Measurements from ENCODE around the gene RASD1.

RASD1 gene

DNA sequence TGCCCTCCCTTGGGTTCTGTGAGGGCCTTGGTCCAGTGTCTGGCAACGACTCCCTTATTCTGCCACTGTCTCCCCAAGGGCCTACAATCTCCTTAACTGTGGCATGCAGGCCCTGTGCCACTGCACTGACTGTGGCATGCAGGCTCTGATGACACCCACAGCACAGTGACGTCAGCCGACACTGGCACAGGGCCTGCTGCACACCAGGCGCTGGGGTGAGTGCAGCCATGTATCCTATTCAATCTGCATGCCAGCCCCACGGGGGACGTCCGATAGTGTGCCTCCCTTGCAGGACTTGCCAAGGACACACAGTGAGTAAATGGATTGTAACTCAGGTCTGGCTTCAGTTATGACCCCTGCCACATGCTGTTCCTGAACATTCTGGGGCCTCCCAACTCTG, 39.8 kb upstream of the RASD1 start:
- no peaks in the 10 kb centered on the region for H3K9me3 Mint-ChIP-seq
- intact Hi-C loops (cut with micrococcal nuclease), result no loop called here
- H3K27me3 Mint-ChIP-seq, result no peaks in the 10 kb centered on the region
- H3K4me3 Mint-ChIP-seq, result no peak overlapping the region
- no peaks in the 10 kb centered on the region for H3K36me3 Mint-ChIP-seq (ENCODE audit: low read depth)
- no peak overlapping the region for H3K27ac Mint-ChIP-seq
- no peaks in the 10 kb centered on the region for H3K4me1 Mint-ChIP-seq (ENCODE audit: low read depth)

DNA sequence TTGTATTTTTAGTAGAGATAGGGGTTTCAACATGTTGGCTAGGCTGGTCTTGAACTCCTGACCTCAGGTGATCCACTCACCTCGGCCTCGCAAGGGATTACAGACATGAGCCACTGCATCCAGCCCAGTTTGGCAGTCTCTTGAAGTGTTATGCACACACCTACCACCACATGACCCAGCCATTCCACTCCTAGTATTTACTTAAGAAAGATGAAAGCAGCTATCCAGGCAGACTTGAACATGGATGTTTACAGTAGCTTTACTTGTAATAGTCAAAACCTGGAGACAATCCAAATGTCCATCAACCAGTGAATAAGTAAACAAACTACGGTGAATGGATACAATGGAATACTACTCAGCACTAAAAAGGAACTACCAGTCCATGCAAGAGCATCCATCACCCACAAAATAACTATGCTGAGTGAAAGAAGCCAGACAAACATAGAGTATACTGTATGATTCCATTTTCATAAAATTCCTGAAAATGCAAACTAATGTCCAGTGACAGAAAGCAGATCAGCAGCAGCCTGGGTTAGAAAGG, 37.8 kb upstream of the RASD1 start:
- no peaks in the 10 kb centered on the region for H3K4me1 Mint-ChIP-seq (ENCODE audit: low read depth)
- H3K9me3 Mint-ChIP-seq, result no peaks in the 10 kb centered on the region
- H3K36me3 Mint-ChIP-seq (ENCODE audit: low read depth), result no peaks in the 10 kb centered on the region
- intact Hi-C loops (cut with micrococcal nuclease), result no loop called here
- H3K27me3 Mint-ChIP-seq, result no peaks in the 10 kb centered on the region
- no peak overlapping the region for H3K27ac Mint-ChIP-seq
- no peak overlapping the region for H3K4me3 Mint-ChIP-seq

DNA sequence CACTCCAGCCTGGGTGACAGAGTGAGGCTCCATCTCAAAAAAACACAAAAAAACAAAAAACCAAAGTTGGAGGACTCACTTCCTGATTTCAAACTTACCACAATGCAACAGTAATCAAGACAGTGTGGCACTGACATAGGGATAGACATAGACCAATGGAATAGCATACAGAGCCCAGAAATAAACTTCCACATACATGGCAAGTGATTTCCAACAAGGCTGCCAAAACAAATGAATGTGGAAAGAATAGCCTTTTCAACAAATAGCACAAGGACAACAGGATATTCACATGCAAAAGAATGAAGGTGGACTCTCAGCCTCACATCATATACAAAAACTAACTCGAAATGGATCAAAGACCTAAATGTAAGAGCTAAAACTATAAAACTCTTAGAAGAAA, 36.8 kb upstream of the RASD1 start:
- Mint-ChIP-seq H3K4me3 (no peak overlapping the region), H3K27me3 (no peaks in the 10 kb centered on the region), H3K9me3 (no peaks in the 10 kb centered on the region), H3K36me3 (ENCODE audit: low read depth) (no peaks in the 10 kb centered on the region), H3K27ac (no peak overlapping the region), H3K4me1 (ENCODE audit: low read depth) (no peaks in the 10 kb centered on the region)
- intact Hi-C loops (cut with micrococcal nuclease), result no loop called here

DNA sequence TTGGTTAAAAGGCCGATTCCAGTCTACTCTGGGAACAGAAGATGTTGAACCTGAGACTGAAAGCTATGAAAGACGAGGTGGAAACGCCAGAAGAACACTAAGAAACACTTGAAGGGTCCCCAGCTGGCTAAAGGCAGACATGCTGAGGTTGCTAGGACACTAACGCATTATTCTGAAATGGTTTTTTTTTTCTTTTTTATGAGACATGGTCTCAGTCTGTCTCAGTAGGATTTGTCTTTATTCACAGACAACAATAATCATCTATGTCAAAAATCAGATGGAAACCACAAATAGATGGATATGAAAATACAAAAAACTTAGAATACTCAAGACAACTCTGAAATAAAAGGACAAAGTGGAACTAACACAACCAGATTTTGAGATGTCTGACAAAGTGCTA, 35.0 kb upstream of the RASD1 start:
- H3K4me3 Mint-ChIP-seq, result no peak overlapping the region
- no peaks in the 10 kb centered on the region for H3K36me3 Mint-ChIP-seq (ENCODE audit: low read depth)
- H3K27ac Mint-ChIP-seq, result no peak overlapping the region
- no peaks in the 10 kb centered on the region for H3K27me3 Mint-ChIP-seq
- no peaks in the 10 kb centered on the region for H3K4me1 Mint-ChIP-seq (ENCODE audit: low read depth)
- H3K9me3 Mint-ChIP-seq, result no peaks in the 10 kb centered on the region
- intact Hi-C loops (cut with micrococcal nuclease), result no loop called here

DNA sequence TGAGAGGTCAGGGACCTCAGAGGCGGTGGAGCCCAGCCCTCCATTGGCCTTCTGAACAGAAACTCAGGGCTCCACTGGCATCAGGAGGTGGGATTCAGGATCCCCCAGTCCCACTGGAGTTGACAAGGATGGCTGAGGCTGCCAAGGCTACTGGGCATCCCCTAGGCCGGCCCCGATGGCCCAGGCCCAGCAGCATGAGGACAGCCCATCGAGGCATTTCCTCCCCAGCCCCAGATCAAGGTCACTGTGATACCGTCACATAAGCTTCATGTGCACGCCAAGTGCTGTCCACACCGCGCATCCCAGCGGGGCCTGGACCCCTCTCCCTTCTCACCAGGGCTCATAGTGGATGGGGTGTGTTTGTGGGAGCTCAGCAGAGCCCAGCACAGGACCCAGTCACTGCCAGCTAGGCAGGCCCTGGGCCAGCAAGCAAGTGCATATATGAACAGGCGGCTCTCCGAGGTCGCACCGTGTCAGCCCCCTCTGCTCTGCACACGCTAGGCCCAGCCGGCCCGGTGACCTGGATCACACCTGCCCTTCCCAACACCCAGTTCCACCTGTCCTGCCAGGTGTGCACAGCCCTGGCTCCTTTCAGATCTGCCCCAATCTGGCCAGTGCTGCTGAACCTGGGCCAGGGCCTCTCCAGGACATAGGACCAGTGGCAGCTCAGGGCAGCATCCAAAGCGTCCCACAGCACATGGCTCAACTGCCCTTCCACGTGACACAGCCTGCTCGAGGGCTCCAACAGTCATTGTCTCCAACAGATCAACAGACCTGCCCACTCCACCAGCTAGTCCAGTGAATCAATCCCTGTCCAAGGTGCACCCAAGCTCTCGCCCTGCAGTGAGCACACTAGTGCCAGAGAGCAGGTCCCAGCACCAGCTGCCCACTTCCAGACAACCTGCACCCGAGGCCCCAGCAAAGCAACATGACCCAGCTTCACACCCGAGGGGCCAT, 32.8 kb upstream of the RASD1 start:
- Mint-ChIP-seq H3K36me3 (ENCODE audit: low read depth) (no peaks in the 10 kb centered on the region), H3K4me1 (ENCODE audit: low read depth) (no peaks in the 10 kb centered on the region), H3K4me3 (no peak overlapping the region), H3K27ac (no peak overlapping the region), H3K9me3 (no peaks in the 10 kb centered on the region), H3K27me3 (no peaks in the 10 kb centered on the region)
- intact Hi-C loops (cut with micrococcal nuclease), result no loop called here

DNA sequence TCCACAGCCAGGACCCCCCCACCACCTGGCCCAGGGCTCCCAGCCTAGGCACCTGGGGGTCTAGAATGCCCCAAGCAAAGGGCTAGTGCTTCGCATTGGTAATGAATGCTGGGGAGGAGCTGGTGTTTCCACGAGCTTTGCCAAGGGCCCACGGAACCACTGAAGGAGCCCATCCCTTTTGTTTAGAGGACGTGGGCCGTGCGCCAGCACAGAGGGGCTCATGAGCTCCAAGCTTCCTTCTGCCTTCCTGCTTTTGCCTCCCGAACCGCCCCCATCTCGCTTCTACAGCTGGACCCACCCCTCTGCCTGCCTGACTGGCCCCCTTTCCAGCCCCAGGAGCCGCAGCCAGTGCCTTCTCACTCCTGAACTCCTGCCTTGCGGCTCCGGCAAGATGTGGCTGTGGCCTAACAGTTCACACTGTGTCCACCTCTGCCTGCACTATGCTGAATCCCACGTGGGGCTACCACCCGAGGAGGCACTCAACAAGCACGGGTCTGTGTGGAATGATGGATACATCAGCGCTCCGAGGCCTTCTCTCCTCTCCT, 31.8 kb upstream of the RASD1 start:
- H3K36me3 Mint-ChIP-seq (ENCODE audit: low read depth), result no peaks in the 10 kb centered on the region
- H3K27ac Mint-ChIP-seq, result no peak overlapping the region
- H3K4me3 Mint-ChIP-seq, result no peak overlapping the region

DNA sequence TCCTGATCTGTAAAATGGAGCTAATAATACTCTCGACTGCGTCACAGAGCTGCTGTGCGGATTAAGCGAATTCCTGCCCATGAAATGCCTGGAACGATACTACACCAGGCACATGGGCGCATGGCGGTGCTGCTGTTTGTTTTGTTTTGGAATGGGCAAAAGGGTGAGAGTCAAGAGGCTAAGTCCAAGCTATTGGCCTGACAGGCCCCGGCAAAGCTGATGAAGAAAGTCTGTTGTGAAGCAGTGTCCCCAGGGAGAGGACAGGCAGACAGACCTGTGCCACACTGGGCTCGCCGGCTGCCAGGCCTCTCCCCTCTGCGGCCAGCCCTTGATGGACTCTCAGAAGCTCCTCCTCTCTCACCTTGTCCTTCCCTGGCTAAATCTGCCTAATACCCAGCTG, 31.3 kb upstream of the RASD1 start:
- Mint-ChIP-seq H3K27me3 (no peaks in the 10 kb centered on the region), H3K4me1 (ENCODE audit: low read depth) (no peaks in the 10 kb centered on the region), H3K27ac (no peak overlapping the region), H3K36me3 (ENCODE audit: low read depth) (no peaks in the 10 kb centered on the region), H3K4me3 (no peak overlapping the region), H3K9me3 (no peaks in the 10 kb centered on the region)
- intact Hi-C loops (cut with micrococcal nuclease), result no loop called here

More for the DNA sequence above, 31.8 kb upstream of the RASD1 start:
- no peaks in the 10 kb centered on the region for H3K4me1 Mint-ChIP-seq (ENCODE audit: low read depth)
- H3K9me3 Mint-ChIP-seq, result no peaks in the 10 kb centered on the region
- no peaks in the 10 kb centered on the region for H3K27me3 Mint-ChIP-seq
- intact Hi-C loops (cut with micrococcal nuclease), result no loop called here

DNA sequence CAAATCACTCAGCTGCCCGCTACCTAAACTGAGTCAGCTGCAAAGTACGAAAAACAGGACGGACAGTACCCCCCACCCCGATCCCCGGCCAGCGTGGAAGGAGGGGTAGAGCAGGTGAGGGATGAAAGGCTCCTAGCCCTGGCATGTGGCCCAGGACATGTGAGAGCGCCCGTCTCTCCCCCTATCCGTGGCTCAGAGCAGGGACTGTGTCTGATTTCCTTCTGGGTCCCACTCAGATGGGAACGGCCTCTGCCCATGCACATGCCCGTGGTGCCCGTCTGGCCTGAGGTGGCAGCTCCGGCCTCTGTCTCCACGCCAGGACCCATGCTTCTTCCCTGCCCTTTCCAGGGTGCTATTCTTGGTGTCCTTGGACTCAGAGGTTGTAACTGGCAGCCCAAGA, 30.2 kb upstream of the RASD1 start:
- Mint-ChIP-seq H3K4me3 (no peak overlapping the region), H3K36me3 (ENCODE audit: low read depth) (no peaks in the 10 kb centered on the region), H3K27ac (no peak overlapping the region), H3K9me3 (no peaks in the 10 kb centered on the region), H3K27me3 (no peaks in the 10 kb centered on the region), H3K4me1 (ENCODE audit: low read depth) (no peaks in the 10 kb centered on the region)
- intact Hi-C loops (cut with micrococcal nuclease), result no loop called here

DNA sequence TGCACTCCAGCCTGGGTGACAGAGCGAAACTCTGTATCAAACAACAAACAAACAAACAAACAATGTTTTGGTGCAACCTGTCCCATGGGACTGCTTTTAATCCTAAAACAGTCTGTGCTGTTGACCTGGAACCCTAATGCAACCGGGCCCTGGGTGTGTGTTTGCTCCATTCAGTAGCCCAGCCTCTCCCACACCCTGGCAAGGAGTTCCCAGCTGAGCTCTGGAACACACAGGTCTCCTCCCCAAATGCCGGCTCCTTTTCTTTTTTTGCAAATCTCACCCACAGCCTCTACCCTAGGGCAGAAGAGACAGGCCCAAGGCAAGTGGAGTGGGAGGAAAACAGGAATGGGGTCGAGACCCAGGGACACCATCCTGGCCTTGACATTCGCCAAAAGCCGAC, 29.8 kb upstream of the RASD1 start:
- Mint-ChIP-seq H3K36me3 (ENCODE audit: low read depth) (peaks cover 3% of the 10 kb centered on the region), H3K4me1 (ENCODE audit: low read depth) (no peaks in the 10 kb centered on the region), H3K4me3 (no peak overlapping the region), H3K27me3 (no peaks in the 10 kb centered on the region), H3K9me3 (no peaks in the 10 kb centered on the region), H3K27ac (no peak overlapping the region)
- intact Hi-C loops (cut with micrococcal nuclease), result no loop called here

DNA sequence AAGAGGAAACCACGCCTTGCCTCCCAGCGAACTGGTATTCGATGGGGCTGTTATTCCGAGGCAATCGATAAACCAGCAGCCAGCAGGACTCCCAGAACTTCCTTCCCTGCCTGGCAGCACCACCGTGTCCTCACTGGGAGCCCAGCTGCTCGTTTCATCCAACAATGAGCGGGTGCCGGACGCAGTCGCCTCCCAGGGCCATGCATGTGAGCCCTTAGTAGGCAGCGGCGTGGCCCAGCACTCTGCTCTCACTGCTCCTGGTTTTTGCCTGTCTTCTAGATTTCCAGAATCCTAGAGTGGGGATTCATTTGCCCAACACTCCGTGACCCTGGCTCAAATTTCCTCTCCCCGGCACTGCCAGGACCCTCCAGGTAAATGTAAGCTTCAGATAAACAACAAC, 29.1 kb upstream of the RASD1 start:
- no peak overlapping the region for H3K4me3 Mint-ChIP-seq
- no peaks in the 10 kb centered on the region for H3K9me3 Mint-ChIP-seq
- no peak overlapping the region for H3K27ac Mint-ChIP-seq
- H3K36me3 Mint-ChIP-seq (ENCODE audit: low read depth), result peaks cover 8% of the 10 kb centered on the region
- intact Hi-C loops (cut with micrococcal nuclease), result no loop called here
- H3K4me1 Mint-ChIP-seq (ENCODE audit: low read depth), result no peaks in the 10 kb centered on the region
- no peaks in the 10 kb centered on the region for H3K27me3 Mint-ChIP-seq

DNA sequence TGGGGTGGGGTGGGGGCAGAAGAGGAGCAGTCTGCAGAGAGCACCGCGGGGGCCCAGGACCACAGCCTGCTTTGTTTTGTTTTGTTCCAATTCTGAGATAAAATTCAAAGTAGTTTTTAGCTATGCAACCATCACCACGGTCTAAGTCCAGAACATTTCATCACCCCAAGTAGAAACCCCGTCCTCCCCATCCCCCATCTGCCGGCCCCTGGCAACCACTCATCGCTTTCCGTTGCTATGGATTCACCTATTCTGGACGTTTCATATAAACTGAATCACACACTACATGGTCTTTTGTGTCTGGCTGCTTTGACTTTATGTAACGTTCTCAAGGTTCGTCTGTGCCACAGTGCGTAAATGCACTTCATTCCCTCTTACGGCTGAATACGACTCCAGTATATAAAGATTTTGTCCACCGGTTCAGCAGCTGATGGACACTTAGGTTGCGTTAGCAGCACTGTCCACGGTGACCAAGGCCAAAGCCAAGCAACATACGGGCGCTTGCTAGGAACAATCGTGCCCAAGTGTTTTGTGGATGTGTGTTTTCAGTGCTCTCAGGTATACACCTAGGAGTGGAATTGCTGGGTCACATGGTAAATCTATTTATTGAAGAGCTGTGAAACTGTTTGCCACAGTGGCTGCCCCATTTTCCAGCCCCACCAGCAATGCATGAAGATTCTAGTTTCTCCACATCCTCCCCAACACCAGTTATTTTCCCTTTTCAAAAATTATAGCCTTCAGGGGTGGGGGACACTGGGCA, 27.7 kb upstream of the RASD1 start:
- Mint-ChIP-seq H3K4me1 (ENCODE audit: low read depth) (no peaks in the 10 kb centered on the region), H3K27me3 (no peaks in the 10 kb centered on the region), H3K36me3 (ENCODE audit: low read depth) (peaks cover 8% of the 10 kb centered on the region), H3K4me3 (no peak overlapping the region), H3K9me3 (no peaks in the 10 kb centered on the region), H3K27ac (no peak overlapping the region)
- intact Hi-C loops (cut with micrococcal nuclease), result no loop called here

DNA sequence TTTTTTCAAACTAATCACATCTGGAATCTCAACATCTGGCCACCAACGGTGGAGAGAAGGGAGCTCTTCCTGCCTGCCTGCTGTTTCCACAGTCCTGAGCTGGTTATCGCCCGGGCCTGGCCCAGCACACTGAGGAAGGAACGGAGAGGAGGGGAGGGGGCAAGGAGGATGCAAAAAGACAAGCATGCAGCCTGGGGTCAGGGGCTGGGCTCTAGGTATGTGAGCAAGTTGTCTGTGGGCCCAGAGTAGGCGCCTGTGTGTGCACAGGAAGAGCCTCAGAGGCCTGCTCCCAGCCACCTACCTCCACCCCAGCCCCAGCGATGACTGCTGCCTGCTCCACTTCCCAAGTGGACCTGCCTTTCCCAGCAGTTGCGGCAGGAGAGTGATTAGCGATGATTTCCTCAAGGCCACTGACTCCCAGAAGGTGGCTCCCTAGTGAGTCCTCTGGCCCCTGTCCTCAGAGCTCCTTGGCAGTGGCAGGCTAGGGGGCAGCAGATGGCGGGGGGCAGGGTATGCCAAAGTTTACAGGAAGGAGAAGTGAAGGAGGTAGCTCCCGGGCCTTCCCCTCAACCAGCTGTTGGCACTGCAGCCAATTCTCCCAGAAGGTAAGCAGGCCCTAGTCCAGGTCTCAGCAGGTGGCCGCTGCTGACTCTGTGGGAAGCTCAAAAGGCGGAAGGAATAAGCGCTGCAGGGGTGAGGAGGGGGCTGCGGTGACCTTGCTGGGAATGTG, 27.0 kb upstream of the RASD1 start:
- H3K4me3 Mint-ChIP-seq, result no peak overlapping the region
- H3K27me3 Mint-ChIP-seq, result no peaks in the 10 kb centered on the region
- peaks cover 8% of the 10 kb centered on the region for H3K36me3 Mint-ChIP-seq (ENCODE audit: low read depth)
- intact Hi-C loops (cut with micrococcal nuclease), result no loop called here
- H3K27ac Mint-ChIP-seq, result no peak overlapping the region
- H3K9me3 Mint-ChIP-seq, result no peaks in the 10 kb centered on the region
- H3K4me1 Mint-ChIP-seq (ENCODE audit: low read depth), result no peaks in the 10 kb centered on the region

DNA sequence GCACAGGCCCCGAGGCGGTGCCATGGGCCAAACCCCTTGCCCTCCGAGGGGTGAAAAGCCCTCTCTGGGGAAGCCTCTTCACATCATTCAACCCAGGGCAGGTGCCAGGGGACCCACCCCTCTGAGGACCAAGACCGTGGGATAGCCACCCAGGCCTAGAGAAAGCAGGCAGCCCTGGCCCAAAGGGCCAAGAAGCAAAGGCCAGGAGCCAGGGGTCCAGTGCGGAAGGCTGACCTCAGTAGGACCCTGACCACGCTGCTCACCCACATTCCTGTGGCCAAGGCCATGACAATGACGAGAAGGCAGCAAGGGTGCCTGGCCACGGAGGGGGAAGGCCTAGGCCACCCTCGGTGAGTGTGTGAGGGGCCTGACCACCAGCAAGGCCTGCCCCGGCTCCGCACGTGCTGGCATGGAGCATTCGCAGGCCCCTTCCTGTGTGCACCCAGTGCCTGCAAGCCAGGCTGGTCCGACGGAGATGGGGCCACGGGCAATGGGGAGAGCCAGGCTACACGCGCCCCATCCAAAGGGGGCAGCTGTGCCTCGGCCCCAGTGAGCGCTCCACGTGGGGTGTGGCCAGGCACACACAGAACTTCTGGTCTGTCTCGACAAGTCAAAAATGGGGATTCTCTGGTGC, 24.5 kb upstream of the RASD1 start:
- Mint-ChIP-seq H3K4me1 (ENCODE audit: low read depth) (no peaks in the 10 kb centered on the region), H3K4me3 (no peak overlapping the region), H3K9me3 (no peaks in the 10 kb centered on the region), H3K27me3 (no peaks in the 10 kb centered on the region), H3K27ac (no peak overlapping the region), H3K36me3 (ENCODE audit: low read depth) (peaks cover 13% of the 10 kb centered on the region)
- intact Hi-C loops (cut with micrococcal nuclease), result no loop called here
